ENCODE measurements around the gene SLC25A41. TPM values are rescaled to one million over a fixed set of nuclear protein-coding genes. Genes with fewer than 3 reads are reported as not detected.
A peak's percentile ranks its signal among the peaks of the same experiment; 100 is the strongest.

SLC25A41 gene
- polyA plus RNA-seq, 1 donor (not counting 4 experiments of a cell fraction or from before 2014, with no cell fraction given), result not detected

DNA sequence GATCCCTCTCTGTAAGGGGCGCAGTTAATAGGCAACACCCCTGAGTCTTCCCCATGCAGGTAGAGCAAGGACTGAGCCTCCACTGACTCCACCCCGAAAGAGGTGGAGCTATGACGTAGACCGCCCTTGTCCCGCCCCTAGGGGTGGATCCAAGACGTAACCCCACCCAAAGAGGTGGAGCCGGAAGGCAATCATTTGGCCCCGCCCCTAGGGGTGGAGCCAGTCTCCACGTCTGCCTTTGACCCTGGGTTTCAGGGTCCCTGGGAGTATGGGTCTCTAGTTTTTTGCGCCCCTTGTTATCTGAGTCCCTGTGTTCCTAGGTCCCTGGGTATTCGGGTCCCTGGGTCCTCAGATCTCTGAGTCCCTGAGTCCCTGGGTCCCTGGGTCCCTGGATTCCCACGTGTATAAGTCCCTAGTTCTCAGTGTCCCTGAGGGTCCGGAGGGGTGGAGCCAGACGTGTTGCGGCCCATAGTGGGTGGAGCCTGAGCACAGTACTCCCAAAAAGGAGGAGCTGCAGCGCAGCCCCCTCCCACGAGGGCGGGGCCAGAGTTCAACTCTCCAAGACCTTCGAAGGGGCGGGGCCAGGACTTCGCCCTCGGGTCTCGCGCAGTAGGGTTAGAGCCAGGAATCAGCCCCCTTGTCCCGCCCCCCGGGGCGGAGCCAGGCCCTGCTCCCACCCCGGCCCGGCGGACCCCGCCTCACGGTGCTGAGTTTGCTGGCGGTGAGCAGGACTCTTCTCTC lies 42.8 kb upstream of the SLC25A41 start:
- Histone ChIP-seq H2AFZ (ENCODE audit: control insufficient read depth, low read length) (peak overlapping the region; percentile 69), H3K4me1 (ENCODE audit: control insufficient read depth, extremely low read depth, insufficient read depth, low read length) (peaks cover 5% of the 10 kb centered on the region), H3K36me3 (ENCODE audit: control insufficient read depth in 2 of 2, extremely low read depth in 1 of 2, insufficient read depth in 2 of 2, low read length in 2 of 2) (no peaks in the 10 kb centered on the region), H3K4me2 (ENCODE audit: control insufficient read depth, extremely low read depth, insufficient read depth, low read depth, low read length) (peak overlapping the region; percentile 75), H3K9ac (ENCODE audit: control insufficient read depth, extremely low read depth, insufficient read depth, low read length) (peak overlapping the region; percentile 22), H3K27ac (ENCODE audit: control insufficient read depth, insufficient read depth, low read length) (no peak overlapping the region), H4K20me1 (ENCODE audit: control insufficient read depth, extremely low read depth, insufficient read depth, low read length) (no peaks in the 10 kb centered on the region), H3K79me2 (ENCODE audit: control insufficient read depth, insufficient read depth, low read length) (no peaks in the 10 kb centered on the region), H3K4me3 (ENCODE audit: control insufficient read depth in 2 of 3, extremely low read depth in 1 of 3, insufficient read depth in 2 of 3, low read depth in 1 of 3, low read length in 3 of 3) (peak overlapping the region; percentile 23 to 69 (median 40)), H3K9me3 (ENCODE audit: control insufficient read depth, low read depth, low read length) (no peaks in the 10 kb centered on the region), H3K27me3 (ENCODE audit: control insufficient read depth, extremely low read depth, insufficient read depth, low read length) (peaks cover 12% of the 10 kb centered on the region), H3K9me1 (ENCODE audit: control insufficient read depth, extremely low read depth, insufficient read depth, low read length) (no peaks in the 10 kb centered on the region)
- TF ChIP-seq, protein P1, sequence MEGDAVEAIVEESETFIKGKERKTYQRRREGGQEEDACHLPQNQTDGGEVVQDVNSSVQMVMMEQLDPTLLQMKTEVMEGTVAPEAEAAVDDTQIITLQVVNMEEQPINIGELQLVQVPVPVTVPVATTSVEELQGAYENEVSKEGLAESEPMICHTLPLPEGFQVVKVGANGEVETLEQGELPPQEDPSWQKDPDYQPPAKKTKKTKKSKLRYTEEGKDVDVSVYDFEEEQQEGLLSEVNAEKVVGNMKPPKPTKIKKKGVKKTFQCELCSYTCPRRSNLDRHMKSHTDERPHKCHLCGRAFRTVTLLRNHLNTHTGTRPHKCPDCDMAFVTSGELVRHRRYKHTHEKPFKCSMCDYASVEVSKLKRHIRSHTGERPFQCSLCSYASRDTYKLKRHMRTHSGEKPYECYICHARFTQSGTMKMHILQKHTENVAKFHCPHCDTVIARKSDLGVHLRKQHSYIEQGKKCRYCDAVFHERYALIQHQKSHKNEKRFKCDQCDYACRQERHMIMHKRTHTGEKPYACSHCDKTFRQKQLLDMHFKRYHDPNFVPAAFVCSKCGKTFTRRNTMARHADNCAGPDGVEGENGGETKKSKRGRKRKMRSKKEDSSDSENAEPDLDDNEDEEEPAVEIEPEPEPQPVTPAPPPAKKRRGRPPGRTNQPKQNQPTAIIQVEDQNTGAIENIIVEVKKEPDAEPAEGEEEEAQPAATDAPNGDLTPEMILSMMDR (optimal IDR thresholded peaks at IDR 0.05 in 1 of 3, IDR thresholded peaks at IDR 0.05 in 1 of 3, conservative IDR thresholded peaks at IDR 0.05 in 1 of 3; ENCODE audit: extremely low read depth in 1 of 3, insufficient read depth in 2 of 3, low read length in 3 of 3), result no peak
- no peak for TF ChIP-seq EZH2 (IDR thresholded peaks at IDR 0.05; ENCODE audit: low read length)
- no peak for DNase-seq (ENCODE audit: low read depth, low spot score)
- peak; percentile 86 for FAIRE-seq
- dilution Hi-C loops (cut with MboI; ENCODE audit: extremely low pct_ligation_motif_present, low sequenced_read_pairs), result no loop called here

DNA sequence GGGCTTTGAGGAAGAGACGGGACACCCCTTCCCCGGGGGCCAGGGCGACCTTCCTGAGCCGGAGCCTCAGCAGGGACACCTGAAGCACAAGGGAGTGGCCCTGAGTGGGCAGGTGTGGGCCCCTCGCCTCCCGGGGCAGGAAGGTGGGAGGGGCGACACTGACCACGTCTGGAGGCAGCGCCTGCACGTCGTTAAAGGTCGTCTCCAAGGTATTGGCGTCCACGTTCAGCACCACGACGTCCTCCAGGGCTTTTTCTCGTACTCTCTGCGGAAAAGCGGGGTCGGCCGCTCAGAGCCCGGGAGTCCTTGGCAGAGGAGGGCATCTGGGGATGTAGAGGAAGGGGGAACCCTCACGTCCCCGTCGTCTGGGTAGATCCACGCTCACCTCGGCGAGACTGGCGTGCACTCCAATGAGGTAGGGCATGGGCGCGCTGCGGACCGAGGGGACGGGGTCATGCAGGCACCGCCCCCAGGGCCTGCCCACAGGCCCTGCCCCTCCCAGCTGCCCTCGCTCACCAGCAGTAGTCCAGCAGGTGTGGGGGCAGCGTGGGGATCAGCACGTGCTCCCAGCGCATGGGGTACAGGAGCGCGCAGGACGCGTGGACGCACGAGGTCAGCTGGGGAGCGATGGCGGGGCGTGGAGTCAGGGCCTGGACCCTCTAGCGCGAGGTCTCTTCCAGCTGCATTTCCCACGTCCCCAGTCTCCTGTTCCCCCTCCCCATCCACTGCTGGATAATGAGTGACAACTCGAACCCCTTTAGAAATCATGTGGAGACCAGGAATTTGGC lies 42.0 kb upstream of the SLC25A41 start:
- no peak for FAIRE-seq
- Histone ChIP-seq H3K9ac (ENCODE audit: control insufficient read depth, extremely low read depth, insufficient read depth, low read length) (no peak overlapping the region), H3K27me3 (ENCODE audit: control insufficient read depth, extremely low read depth, insufficient read depth, low read length) (peaks cover 12% of the 10 kb centered on the region), H3K27ac (ENCODE audit: control insufficient read depth, insufficient read depth, low read length) (no peak overlapping the region), H3K4me2 (ENCODE audit: control insufficient read depth, extremely low read depth, insufficient read depth, low read depth, low read length) (peak overlapping the region; percentile 75), H2AFZ (ENCODE audit: control insufficient read depth, low read length) (peak overlapping the region; percentile 37), H3K9me1 (ENCODE audit: control insufficient read depth, extremely low read depth, insufficient read depth, low read length) (no peaks in the 10 kb centered on the region), H3K9me3 (ENCODE audit: control insufficient read depth, low read depth, low read length) (no peaks in the 10 kb centered on the region), H3K4me1 (ENCODE audit: control insufficient read depth, extremely low read depth, insufficient read depth, low read length) (peaks cover 5% of the 10 kb centered on the region), H3K79me2 (ENCODE audit: control insufficient read depth, insufficient read depth, low read length) (no peaks in the 10 kb centered on the region), H4K20me1 (ENCODE audit: control insufficient read depth, extremely low read depth, insufficient read depth, low read length) (no peaks in the 10 kb centered on the region), H3K4me3 (ENCODE audit: control insufficient read depth in 2 of 3, extremely low read depth in 1 of 3, insufficient read depth in 2 of 3, low read depth in 1 of 3, low read length in 3 of 3) (peak overlapping the region in 1 of 3 experiments; percentile 69), H3K36me3 (ENCODE audit: control insufficient read depth in 2 of 2, extremely low read depth in 1 of 2, insufficient read depth in 2 of 2, low read length in 2 of 2) (no peaks in the 10 kb centered on the region)
- no peak for DNase-seq (ENCODE audit: low read depth, low spot score)
- TF ChIP-seq EZH2 (IDR thresholded peaks at IDR 0.05; ENCODE audit: low read length), result peak; percentile 64
- TF ChIP-seq, protein P1 (optimal IDR thresholded peaks at IDR 0.05 in 1 of 3, IDR thresholded peaks at IDR 0.05 in 1 of 3, conservative IDR thresholded peaks at IDR 0.05 in 1 of 3; ENCODE audit: extremely low read depth in 1 of 3, insufficient read depth in 2 of 3, low read length in 3 of 3), result no peak
- dilution Hi-C loops (cut with MboI; ENCODE audit: extremely low pct_ligation_motif_present, low sequenced_read_pairs), result no loop called here
